GM15510 (cell line): Measurements from ENCODE around the gene CDH4.

Experiments
- POLR2A ChIP-seq: IDR thresholded peaks from 3 replicates; pipeline ENCODE4 v1.6.1; 2011; ENCODE audit warnings: borderline replicate concordance; ENCODE audit not compliant: insufficient read length; ENCODE audit errors: extremely low read depth

The CDH4 gene

GRCh38 chr20:61737346-61737745, 485.3 kb downstream of the CDH4 start:
- TF ChIP-seq POLR2A, result no peak

GRCh38 chr20:61737812-61738443, 485.9 kb downstream of the CDH4 start:
- TF ChIP-seq POLR2A, result no peak

GRCh38 chr20:61738601-61739069, 486.6 kb downstream of the CDH4 start:
- no peak for TF ChIP-seq POLR2A

- TF ChIP-seq POLR2A, result no peak
Measured at GRCh38 chr20:61739086-61739831, 487.2 kb downstream of the CDH4 start.

- TF ChIP-seq POLR2A, result no peak
Measured at GRCh38 chr20:61739832-61740118, 487.7 kb downstream of the CDH4 start.

GRCh38 chr20:61742097-61742825, 490.2 kb downstream of the CDH4 start:
- TF ChIP-seq POLR2A, result no peak

- TF ChIP-seq POLR2A, result no peak
Measured at GRCh38 chr20:61743606-61744005, 491.5 kb downstream of the CDH4 start.

GRCh38 chr20:61744691-61745396, 492.8 kb downstream of the CDH4 start:
- TF ChIP-seq POLR2A, result no peak

GRCh38 chr20:61745397-61746146, 493.5 kb downstream of the CDH4 start:
- TF ChIP-seq POLR2A, result no peak

GRCh38 chr20:61746147-61746646, 494.1 kb downstream of the CDH4 start:
- TF ChIP-seq POLR2A, result no peak

GRCh38 chr20:61746781-61747180, 494.7 kb downstream of the CDH4 start:
- TF ChIP-seq POLR2A, result no peak

GRCh38 chr20:61748376-61748775, 496.3 kb downstream of the CDH4 start:
- no peak for TF ChIP-seq POLR2A

- no peak for TF ChIP-seq POLR2A
Measured at GRCh38 chr20:61749406-61750075, 497.5 kb downstream of the CDH4 start.

GRCh38 chr20:61750093-61750492, 498.0 kb downstream of the CDH4 start:
- TF ChIP-seq POLR2A, result no peak
